Endothelial cell (in vitro differentiated cells): ENCODE measurements around the gene MKI67. TPM values are rescaled to one million over a fixed set of nuclear protein-coding genes. Genes with fewer than 3 reads are reported as not detected.

Experiments used
- DNase-seq: peaks from one replicate; pipeline ENCODE4 v3.0.0; 2021; ENCODE audit warnings: low spot score
- H3K27ac Mint-ChIP-seq: one replicate; pipeline ENCODE4 v1.8.0; 2021; ENCODE audit warnings: mixed read lengths, inconsistent platforms; ENCODE audit not compliant: unreplicated experiment
- H3K27me3 Mint-ChIP-seq: one replicate; pipeline ENCODE4 v1.8.0; 2021; ENCODE audit warnings: mild to moderate bottlenecking, moderate library complexity, mixed read lengths, inconsistent platforms; ENCODE audit not compliant: unreplicated experiment
- H3K36me3 Mint-ChIP-seq: one replicate; pipeline ENCODE4 v1.8.0; 2021; ENCODE audit warnings: mild to moderate bottlenecking, low read depth, mixed read lengths, inconsistent platforms; ENCODE audit not compliant: unreplicated experiment
- H3K4me1 Mint-ChIP-seq: one replicate; pipeline ENCODE4 v1.8.0; 2021; ENCODE audit warnings: mild to moderate bottlenecking, mixed read lengths, inconsistent platforms; ENCODE audit not compliant: unreplicated experiment
- H3K4me3 Mint-ChIP-seq: one replicate; pipeline ENCODE4 v1.8.0; 2021; ENCODE audit warnings: mild to moderate bottlenecking, mixed read lengths, inconsistent platforms; ENCODE audit not compliant: unreplicated experiment
- H3K9me3 Mint-ChIP-seq: one replicate; pipeline ENCODE4 v1.8.0; 2021; ENCODE audit warnings: mixed read lengths, inconsistent platforms; ENCODE audit not compliant: unreplicated experiment
- total RNA-seq: library from RNA; stranded (reverse); fragmentation: NEBNext Ultra II Directional; extraction: Animal tissue kit (Norgen Biotek cat#: 25700); gene quantifications from one replicate; pipeline ENCODE4 v1.2.1, GENCODE V29; 2021; ENCODE audit not compliant: unreplicated experiment
- TF ChIP-seq, protein P1 (sequence below): fragments of 200-600 bp; sonication (generic); IDR thresholded peaks from one replicate; pipeline ENCODE4 v1.5.0; 2021; ENCODE audit warnings: antibody characterized with exemption; ENCODE audit not compliant: unreplicated experiment

MKI67 gene
- total RNA-seq, 1 donor from 2014 or later = 19.7 TPM

- Mint-ChIP-seq H3K4me3 (peak overlapping the region; percentile 76), H3K36me3 (peaks cover 77% of the 10 kb centered on the region), H3K4me1 (peaks cover 33% of the 10 kb centered on the region), H3K27ac (peak overlapping the region; percentile 84), H3K9me3 (no peaks in the 10 kb centered on the region), H3K27me3 (peaks cover 14% of the 10 kb centered on the region)
- TF ChIP-seq, protein P1, sequence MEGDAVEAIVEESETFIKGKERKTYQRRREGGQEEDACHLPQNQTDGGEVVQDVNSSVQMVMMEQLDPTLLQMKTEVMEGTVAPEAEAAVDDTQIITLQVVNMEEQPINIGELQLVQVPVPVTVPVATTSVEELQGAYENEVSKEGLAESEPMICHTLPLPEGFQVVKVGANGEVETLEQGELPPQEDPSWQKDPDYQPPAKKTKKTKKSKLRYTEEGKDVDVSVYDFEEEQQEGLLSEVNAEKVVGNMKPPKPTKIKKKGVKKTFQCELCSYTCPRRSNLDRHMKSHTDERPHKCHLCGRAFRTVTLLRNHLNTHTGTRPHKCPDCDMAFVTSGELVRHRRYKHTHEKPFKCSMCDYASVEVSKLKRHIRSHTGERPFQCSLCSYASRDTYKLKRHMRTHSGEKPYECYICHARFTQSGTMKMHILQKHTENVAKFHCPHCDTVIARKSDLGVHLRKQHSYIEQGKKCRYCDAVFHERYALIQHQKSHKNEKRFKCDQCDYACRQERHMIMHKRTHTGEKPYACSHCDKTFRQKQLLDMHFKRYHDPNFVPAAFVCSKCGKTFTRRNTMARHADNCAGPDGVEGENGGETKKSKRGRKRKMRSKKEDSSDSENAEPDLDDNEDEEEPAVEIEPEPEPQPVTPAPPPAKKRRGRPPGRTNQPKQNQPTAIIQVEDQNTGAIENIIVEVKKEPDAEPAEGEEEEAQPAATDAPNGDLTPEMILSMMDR = peak; percentile 91
- DNase-seq = peak; percentile 79
These were observed 56.7 kb downstream of the MKI67 start for GRCh38 chr10:128069351-128070051.

GRCh38 chr10:128068398-128069285 is 57.6 kb downstream of the MKI67 start:
- Mint-ChIP-seq H3K27me3 (peaks cover 14% of the 10 kb centered on the region), H3K27ac (peak overlapping the region; percentile 84), H3K9me3 (no peaks in the 10 kb centered on the region), H3K36me3 (peaks cover 75% of the 10 kb centered on the region), H3K4me3 (no peak overlapping the region), H3K4me1 (peaks cover 42% of the 10 kb centered on the region)
- DNase-seq = no peak
- TF ChIP-seq, protein P1 = no peak

GRCh38 chr10:128067691-128068397 is 58.4 kb downstream of the MKI67 start:
- peaks cover 48% of the 10 kb centered on the region for H3K4me1 Mint-ChIP-seq
- DNase-seq = no peak
- H3K9me3 Mint-ChIP-seq = no peaks in the 10 kb centered on the region
- H3K27ac Mint-ChIP-seq = no peak overlapping the region
- H3K27me3 Mint-ChIP-seq = peaks cover 17% of the 10 kb centered on the region
- peaks cover 72% of the 10 kb centered on the region for H3K36me3 Mint-ChIP-seq
- peak overlapping the region; percentile 52 for H3K4me3 Mint-ChIP-seq
- TF ChIP-seq, protein P1 = no peak

- H3K27me3 Mint-ChIP-seq = peaks cover 22% of the 10 kb centered on the region
- H3K4me1 Mint-ChIP-seq = peaks cover 57% of the 10 kb centered on the region
- H3K27ac Mint-ChIP-seq = peak overlapping the region; percentile 4
- peaks cover 69% of the 10 kb centered on the region for H3K36me3 Mint-ChIP-seq
- TF ChIP-seq, protein P1 = no peak
- no peak for DNase-seq
- no peaks in the 10 kb centered on the region for H3K9me3 Mint-ChIP-seq
- peak overlapping the region; percentile 52 for H3K4me3 Mint-ChIP-seq
These were observed 59.3 kb downstream of the MKI67 start for GRCh38 chr10:128066870-128067382.
